Coronary artery (tissue), 2 donors: ENCODE measurements around the gene NOC4L.

Experiments
- DNase-seq: peaks from one replicate; pipeline ENCODE4 v3.0.0-alpha.2; 2017; ENCODE audit warnings: low spot score
- H3K27ac ChIP-seq, 2 donors: fragments of 200-600 bp; sonication (generic); one replicate each; pipeline ENCODE4 v1.5.1; 2016 to 2019
- H3K4me3 ChIP-seq: fragments of 200-600 bp; sonication (generic); 2 replicates; pipeline ENCODE4 v1.5.1; 2016; ENCODE audit warnings: mild to moderate bottlenecking, moderate library complexity
- CTCF ChIP-seq: fragments of 200-600 bp; sonication (generic); IDR thresholded peaks from one replicate; pipeline ENCODE4 v1.5.1; 2019; ENCODE audit warnings: antibody characterized with exemption

The NOC4L gene

GRCh38 chr12:132123970-132124765 lies 20.1 kb upstream of the NOC4L start:
- DNase-seq, result no peak
- H3K27ac ChIP-seq, result no peak overlapping the region
- no peak for TF ChIP-seq CTCF
- H3K4me3 ChIP-seq, result no peak overlapping the region

- H3K4me3 ChIP-seq, result no peak overlapping the region
- TF ChIP-seq CTCF, result no peak
- no peak for DNase-seq
- H3K27ac ChIP-seq, result no peak overlapping the region
Observed at GRCh38 chr12:132124766-132125425, 19.4 kb upstream of the NOC4L start.

GRCh38 chr12:132125736-132126135 lies 18.5 kb upstream of the NOC4L start:
- H3K4me3 ChIP-seq, result no peak overlapping the region
- DNase-seq, result no peak
- H3K27ac ChIP-seq, result no peak overlapping the region
- no peak for TF ChIP-seq CTCF

GRCh38 chr12:132127041-132127440 lies 17.2 kb upstream of the NOC4L start:
- TF ChIP-seq CTCF, result no peak
- no peak overlapping the region for H3K4me3 ChIP-seq
- H3K27ac ChIP-seq, result no peak overlapping the region
- no peak for DNase-seq

GRCh38 chr12:132129007-132129406 lies 15.2 kb upstream of the NOC4L start:
- DNase-seq, result no peak
- no peak overlapping the region for H3K27ac ChIP-seq
- no peak for TF ChIP-seq CTCF

GRCh38 chr12:132130690-132131089 lies 13.6 kb upstream of the NOC4L start:
- DNase-seq, result no peak
- no peak overlapping the region for H3K4me3 ChIP-seq
- H3K27ac ChIP-seq, result no peak overlapping the region
- no peak for TF ChIP-seq CTCF

More at GRCh38 chr12:132129007-132129406, 15.2 kb upstream of the NOC4L start:
- no peak overlapping the region for H3K4me3 ChIP-seq

- no peak overlapping the region for H3K27ac ChIP-seq
- no peak for DNase-seq
- H3K4me3 ChIP-seq, result no peak overlapping the region
- TF ChIP-seq CTCF, result no peak
Observed at GRCh38 chr12:132131229-132131628, 13.0 kb upstream of the NOC4L start.
